Hematopoietic multipotent progenitor cell treated with erythropoietin and hydrocortisone succinate and interleukin-3 and kit ligand, for 15 days (in vitro differentiated cells): ENCODE measurements around the gene PPP2R5C.

Source experiments
- DNase-seq: peaks from one replicate; pipeline ENCODE4 v3.0.0-alpha.2; 2015; ENCODE audit warnings: low spot score

Gene PPP2R5C

GRCh38 chr14:101755591-101756324 is 5.8 kb upstream of the PPP2R5C start:
- no peak for DNase-seq

DNA sequence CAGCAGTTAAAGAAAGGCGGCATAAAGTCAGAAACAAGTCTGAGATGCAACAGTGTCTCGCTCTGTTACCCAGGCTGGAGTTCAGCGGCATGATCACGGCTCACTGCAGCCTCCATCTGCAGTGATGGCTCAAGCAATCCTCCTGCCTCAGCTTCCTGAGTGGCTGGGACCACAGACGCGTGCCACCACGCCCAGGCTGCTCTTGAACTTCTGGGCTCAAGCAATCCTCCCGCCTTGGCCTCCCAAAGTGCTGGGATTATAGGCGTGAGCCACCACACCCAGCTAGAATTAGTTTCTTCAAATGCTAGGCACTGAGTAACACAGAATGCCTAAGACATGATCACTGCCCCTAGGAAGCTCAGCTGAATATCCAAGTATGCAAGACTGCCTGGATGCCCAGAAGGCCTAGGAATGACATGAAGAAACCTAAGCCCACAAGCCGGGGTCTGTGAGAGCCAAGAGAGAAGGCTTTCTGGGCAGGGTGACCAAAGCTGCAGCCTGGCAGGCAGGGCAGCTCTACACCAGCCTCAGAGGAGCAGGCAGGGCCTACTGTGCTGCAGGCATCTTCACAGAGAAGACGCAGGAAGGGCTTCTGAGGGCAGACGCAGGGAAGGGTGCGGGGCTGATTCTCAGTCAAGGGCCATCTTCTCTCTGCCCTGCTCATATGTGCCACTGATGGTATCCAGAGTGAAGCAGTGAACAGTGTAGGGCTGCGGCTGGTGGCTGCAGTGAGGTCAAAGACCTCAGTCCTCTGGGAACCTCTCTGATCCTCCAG is 4.3 kb upstream of the PPP2R5C start:
- no peak for DNase-seq

GRCh38 chr14:101757839-101758211 is 3.7 kb upstream of the PPP2R5C start:
- no peak for DNase-seq

- DNase-seq, result no peak
Observed at GRCh38 chr14:101758913-101759593, 2.5 kb upstream of the PPP2R5C start.

DNA sequence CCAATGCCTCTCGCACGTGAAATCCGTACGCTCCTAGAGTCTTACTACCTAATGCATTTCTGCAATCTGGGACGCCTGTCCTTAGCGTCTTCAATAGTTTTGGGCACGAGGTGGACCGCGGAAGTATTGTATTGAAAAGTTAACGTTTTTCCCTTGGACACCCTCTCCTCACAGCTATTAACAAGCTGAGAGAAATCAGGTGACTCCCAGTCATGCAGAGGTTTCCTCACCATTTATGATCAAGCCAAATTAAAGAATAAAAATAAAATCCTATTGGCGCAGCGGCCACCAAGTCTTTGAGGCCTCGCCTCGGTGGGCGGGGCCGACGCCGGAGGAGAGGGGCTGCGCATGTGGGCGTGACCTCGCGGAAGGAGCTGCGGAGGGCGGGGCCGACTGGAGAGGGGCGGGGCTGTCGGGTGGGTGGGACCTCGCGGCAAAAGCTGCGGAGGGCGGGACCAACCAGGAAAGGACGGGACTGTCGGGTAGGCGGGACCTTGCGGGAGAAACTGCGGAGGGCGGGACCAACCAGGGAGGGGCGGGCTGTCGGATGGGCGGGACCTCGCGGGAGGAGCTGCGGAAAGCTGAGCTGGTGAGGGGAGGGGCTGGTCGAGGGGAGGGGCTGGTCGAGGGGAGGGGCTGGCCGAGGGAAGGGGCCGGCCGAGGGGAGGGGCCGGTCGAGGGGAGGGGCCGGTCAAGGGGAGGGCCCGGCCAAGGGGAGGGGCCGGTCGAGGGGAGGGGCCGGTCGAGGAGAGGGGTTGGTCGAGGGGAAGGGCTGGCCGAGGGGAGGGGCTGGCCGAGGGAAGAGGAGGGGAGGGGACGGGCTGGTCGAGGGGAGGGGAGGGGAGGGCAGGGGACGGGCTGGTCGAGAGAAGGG is 1.1 kb upstream of the PPP2R5C start:
- peak; percentile 94 for DNase-seq

- no peak for DNase-seq
Observed at GRCh38 chr14:101761881-101762529, 496 bp downstream of the PPP2R5C start.

GRCh38 chr14:101762530-101763101 is 1.1 kb downstream of the PPP2R5C start:
- DNase-seq, result no peak

- no peak for DNase-seq
Observed at GRCh38 chr14:101763941-101764709, 2.6 kb downstream of the PPP2R5C start.

GRCh38 chr14:101767618-101768362 is 6.3 kb downstream of the PPP2R5C start:
- no peak for DNase-seq

- DNase-seq, result no peak
Observed at GRCh38 chr14:101770183-101770582, 8.7 kb downstream of the PPP2R5C start.

- DNase-seq, result no peak
Observed at GRCh38 chr14:101772770-101773169, 11.3 kb downstream of the PPP2R5C start.

DNA sequence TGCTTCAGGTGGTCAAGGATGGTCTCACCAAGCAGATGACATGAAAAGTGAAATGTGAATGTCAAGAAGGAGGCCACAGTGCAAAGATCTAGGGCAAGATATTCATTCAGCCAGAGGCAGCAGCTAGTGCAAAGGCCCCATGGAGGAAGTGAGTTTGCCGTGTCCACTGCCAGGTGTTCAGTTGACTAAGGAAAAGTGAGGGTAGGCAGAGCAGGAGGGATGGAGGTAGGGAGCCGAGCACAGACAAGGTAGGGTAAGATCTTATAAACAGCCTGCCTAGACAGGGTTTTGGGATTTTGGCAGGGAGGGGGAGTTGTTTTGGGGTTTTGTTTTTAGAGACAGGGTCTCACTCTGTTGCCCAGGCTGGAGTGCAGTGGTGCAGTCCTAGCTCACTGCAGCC is 11.9 kb downstream of the PPP2R5C start:
- no peak for DNase-seq

DNA sequence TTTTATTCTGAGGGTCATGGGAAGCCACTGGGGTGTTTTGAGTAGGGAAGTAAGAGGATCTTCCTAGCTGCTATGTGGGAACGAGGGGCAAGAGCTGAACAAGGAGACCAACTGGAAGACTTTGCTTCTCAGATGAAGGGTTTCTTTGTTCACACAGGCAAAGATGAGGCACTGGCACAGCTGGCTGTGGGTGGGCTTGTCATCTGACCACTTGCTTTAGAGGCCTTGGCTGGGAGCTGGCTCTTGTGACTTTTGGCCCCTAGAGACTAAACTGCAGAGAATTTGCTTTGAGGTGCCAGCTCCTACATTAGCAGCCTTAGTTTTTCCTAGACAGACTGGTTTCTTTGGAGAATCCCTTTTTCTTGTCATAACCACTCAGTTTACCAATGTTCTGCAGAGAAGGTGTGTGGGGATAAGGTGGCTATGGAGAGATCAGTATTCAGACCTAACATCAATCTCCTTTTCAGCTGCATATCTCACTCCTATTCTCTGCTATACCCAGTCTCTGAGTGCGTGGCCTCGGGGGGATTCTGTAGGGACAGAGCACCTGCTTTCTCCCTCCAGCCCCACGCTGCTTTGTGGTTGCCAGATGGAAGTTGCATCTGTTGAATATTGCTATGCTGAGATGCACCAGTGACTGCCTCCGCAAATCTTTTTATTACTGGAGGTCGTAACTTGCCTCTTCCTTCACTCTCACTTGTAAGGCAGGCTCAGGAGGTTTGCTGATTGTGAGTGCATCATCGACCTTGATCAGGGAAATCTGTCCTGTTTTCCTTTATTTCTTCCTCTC is 12.7 kb downstream of the PPP2R5C start:
- DNase-seq, result no peak

DNA sequence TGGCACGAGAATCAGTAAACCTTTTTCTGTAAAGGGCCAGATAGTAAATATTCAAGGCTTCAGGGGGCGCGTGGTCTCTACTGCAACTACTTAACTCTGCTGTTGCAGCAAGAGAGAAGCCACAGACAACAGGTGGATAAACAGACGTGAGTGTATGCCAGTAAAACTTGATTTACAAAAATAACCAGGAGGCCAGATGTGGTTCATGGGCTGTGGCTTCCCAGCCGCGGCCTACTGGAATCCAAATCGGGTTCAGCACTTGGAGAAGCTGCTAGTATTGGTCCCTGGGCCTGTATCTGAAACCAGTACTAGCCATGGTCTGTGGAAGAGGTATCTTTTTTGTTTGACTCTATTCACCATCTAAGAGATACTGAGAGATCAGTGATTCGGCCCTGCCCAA is 13.3 kb downstream of the PPP2R5C start:
- no peak for DNase-seq

DNA sequence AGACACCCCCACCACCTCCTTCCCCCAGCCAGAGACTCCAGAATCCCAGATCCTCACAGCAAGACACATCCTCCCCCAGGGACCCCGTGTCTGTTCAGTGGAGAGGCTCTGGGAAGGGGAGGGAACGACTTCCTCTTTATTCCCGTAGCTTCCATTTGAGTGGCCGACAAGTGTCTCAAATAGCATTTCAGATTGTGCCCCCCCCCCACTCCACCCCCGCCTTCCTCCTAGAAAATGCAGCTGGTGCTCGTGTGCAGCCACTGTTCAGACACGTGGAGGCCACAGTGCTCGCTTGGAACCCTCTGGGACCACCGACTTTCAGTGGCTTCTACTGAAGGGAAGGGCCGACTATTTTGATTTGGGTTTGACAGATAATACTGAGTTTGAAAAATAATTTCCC is 14.3 kb downstream of the PPP2R5C start:
- no peak for DNase-seq

- no peak for DNase-seq
Observed at GRCh38 chr14:101776344-101776743, 14.8 kb downstream of the PPP2R5C start.

DNA sequence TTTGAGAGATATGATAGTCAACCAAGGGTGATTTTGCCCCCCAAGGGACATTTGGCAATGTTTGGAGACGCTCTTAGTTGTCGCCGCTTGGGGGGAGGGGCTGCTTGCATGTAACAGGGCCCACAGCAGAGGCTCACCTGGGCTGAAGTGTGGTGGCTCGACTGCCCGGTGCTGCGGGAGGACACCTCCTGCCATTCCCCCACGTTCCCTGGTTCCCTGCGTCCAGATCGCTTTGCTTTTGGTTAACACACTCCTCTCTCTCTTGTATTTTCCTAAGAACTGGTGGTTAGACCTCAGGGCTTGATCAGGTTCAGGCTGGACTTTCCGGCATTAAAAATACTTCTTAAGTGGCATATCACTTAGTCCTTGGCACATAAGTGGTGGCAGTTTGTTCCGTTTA is 18.9 kb downstream of the PPP2R5C start:
- DNase-seq, result no peak

- DNase-seq, result no peak
Observed at GRCh38 chr14:101780887-101781239, 19.4 kb downstream of the PPP2R5C start.
